ENCODE measurements around the gene UGT1A10. TPM values are rescaled to one million over a fixed set of nuclear protein-coding genes. Genes with fewer than 3 reads are reported as not detected.
A peak's percentile ranks its signal among the peaks of the same experiment; 100 is the strongest.
"Not testable (repeated sequence)": the region's sequence is repeated elsewhere in the genome, so short reads cannot be mapped to it uniquely, and the experiment has no call there.

The UGT1A10 gene
- total and polyA plus RNA-seq, 2 donors (not counting 3 experiments of a cell fraction or from before 2014, with no cell fraction given) = not detected

- Histone ChIP-seq H4K20me1 (replicated peaks; ENCODE audit: control insufficient read depth, extremely low read depth, insufficient read depth, low read length) (no peaks in the 10 kb centered on the region), H3K9ac (replicated peaks; ENCODE audit: extremely low read depth, insufficient read depth, low read length) (peak overlapping the region; percentile 62), H3K4me2 (ENCODE audit: insufficient read depth, low read length) (no peak overlapping the region), H3K9me1 (replicated peaks; ENCODE audit: control insufficient read depth, extremely low read depth, insufficient read depth, low read length) (no peaks in the 10 kb centered on the region), H2AFZ (ENCODE audit: low read depth, low read length) (peak overlapping the region; percentile 38), H3K36me3 (ENCODE audit: control insufficient read depth in 2 of 2, extremely low read depth in 1 of 2, insufficient read depth in 2 of 2, low read length in 2 of 2) (no peaks in the 10 kb centered on the region), H3K79me2 (ENCODE audit: control insufficient read depth, insufficient read depth, low read length) (no peaks in the 10 kb centered on the region), H3K4me3 (replicated peaks in 1 of 3; ENCODE audit: insufficient read depth in 1 of 3, low read depth in 1 of 3, low read length in 3 of 3) (no peak overlapping the region), H3K4me1 (ENCODE audit: control insufficient read depth, extremely low read depth, insufficient read depth, low read length) (peaks cover 4% of the 10 kb centered on the region), H3K27ac (ENCODE audit: insufficient read depth, low read depth, low read length) (peak overlapping the region; percentile 95), H3K9me3 (replicated peaks; ENCODE audit: control insufficient read depth, insufficient read depth, low read length) (no peaks in the 10 kb centered on the region), H3K27me3 (ENCODE audit: control insufficient read depth in 2 of 2, insufficient read depth in 2 of 2, low read length in 2 of 2) (no peaks in the 10 kb centered on the region)
- ChIA-PET CTCF (interaction anchor here (1.0 to 3.5 kb wide), 2 partner anchors 12 to 252 kb away, joined by 5 to 14 read pairs; partner anchors contain the start of gene UGT1A5), POLR2A (interaction anchor here (0.8 kb wide), 1 partner anchor 213 kb away, joined by 3 read pairs; no protein-coding TSS in a partner anchor)
- TF ChIP-seq GATA2 (IDR thresholded peaks at IDR 0.05; ENCODE audit: insufficient read depth, insufficient read length, low read depth, low read length) = peak; percentile 13
- TF ChIP-seq MAX (IDR thresholded peaks at IDR 0.05; ENCODE audit: insufficient read depth, insufficient read length) = no peak
- peak; percentile 15 for TF ChIP-seq JUN (IDR thresholded peaks at IDR 0.05; ENCODE audit: borderline replicate concordance, insufficient read depth, insufficient read length, low read depth)
- FAIRE-seq = no peak
- peak; percentile 94 for DNase-seq (ENCODE audit: low read depth, low spot score)
- intact Hi-C loops (cut with micrococcal nuclease) (loop anchor here (1.0 kb wide), 1 partner anchor 11 kb away; no protein-coding TSS in a partner anchor), dilution Hi-C loops (cut with MboI; ENCODE audit: extremely low pct_ligation_motif_present, low sequenced_read_pairs) (no loop called here)
- BruUV-seq (replicated peaks) = no TSS peak
Measured at GRCh38 chr2:233700028-233700635, 63.9 kb downstream of the UGT1A10 start.

DNA sequence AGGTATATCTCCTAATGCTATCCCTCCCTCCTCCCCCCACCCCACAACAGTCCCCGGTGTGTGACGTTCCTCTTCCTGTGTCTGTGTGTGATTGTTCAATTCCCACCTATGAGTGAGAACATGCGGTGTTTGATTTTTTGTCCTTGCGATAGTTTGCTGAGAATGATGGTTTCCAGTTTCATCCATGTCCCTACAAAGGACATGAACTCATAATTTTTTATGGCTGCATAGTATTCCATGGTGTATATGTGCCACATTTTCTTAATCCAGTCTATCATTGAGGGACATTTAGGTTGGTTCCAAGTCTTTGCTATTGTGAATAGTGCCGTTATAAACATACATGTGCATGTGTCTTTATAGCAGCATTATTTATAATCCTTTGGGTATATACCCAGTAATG, 64.6 kb downstream of the UGT1A10 start:
- H3K79me2 ChIP-seq (ENCODE audit: control insufficient read depth, insufficient read depth, low read length); H3K4me2 ChIP-seq (ENCODE audit: insufficient read depth, low read length); H3K36me3 ChIP-seq (ENCODE audit: control insufficient read depth in 2 of 2, extremely low read depth in 1 of 2, insufficient read depth in 2 of 2, low read length in 2 of 2); BruUV-seq (replicated peaks); H3K9ac ChIP-seq (replicated peaks; ENCODE audit: extremely low read depth, insufficient read depth, low read length); H3K9me3 ChIP-seq (replicated peaks; ENCODE audit: control insufficient read depth, insufficient read depth, low read length); POLR2A ChIA-PET; DNase-seq (ENCODE audit: low read depth, low spot score); FAIRE-seq; H3K27me3 ChIP-seq (ENCODE audit: control insufficient read depth in 2 of 2, insufficient read depth in 2 of 2, low read length in 2 of 2); H3K4me3 ChIP-seq (replicated peaks in 1 of 3; ENCODE audit: insufficient read depth in 1 of 3, low read depth in 1 of 3, low read length in 3 of 3); H3K4me1 ChIP-seq (ENCODE audit: control insufficient read depth, extremely low read depth, insufficient read depth, low read length); H4K20me1 ChIP-seq (replicated peaks; ENCODE audit: control insufficient read depth, extremely low read depth, insufficient read depth, low read length); H3K27ac ChIP-seq (ENCODE audit: insufficient read depth, low read depth, low read length); H2AFZ ChIP-seq (ENCODE audit: low read depth, low read length); dilution Hi-C loops (cut with MboI; ENCODE audit: extremely low pct_ligation_motif_present, low sequenced_read_pairs); H3K9me1 ChIP-seq (replicated peaks; ENCODE audit: control insufficient read depth, extremely low read depth, insufficient read depth, low read length): not testable (repeated sequence)
- intact Hi-C loops (cut with micrococcal nuclease) = loop anchor here (1.0 kb wide), 1 partner anchor 12 kb away; no protein-coding TSS in a partner anchor
- CTCF ChIA-PET = interaction anchor here (1.0 to 3.5 kb wide), 2 partner anchors 11 to 253 kb away, joined by 5 to 14 read pairs; partner anchors contain the start of gene UGT1A5
